DMS 273 (cell line): Measurements from ENCODE around the gene TNRC18.
A peak's percentile ranks its signal among the peaks of the same experiment; 100 is the strongest.
"Not testable (repeated sequence)": the region's sequence is repeated elsewhere in the genome, so short reads cannot be mapped to it uniquely, and the experiment has no call there.

Experiments used
- DNase-seq: peaks from one replicate; lab custom pipeline; 2025; ENCODE audit not compliant: unreplicated experiment; lab: John Stamatoyannopoulos, UW

The TNRC18 gene, protein sequence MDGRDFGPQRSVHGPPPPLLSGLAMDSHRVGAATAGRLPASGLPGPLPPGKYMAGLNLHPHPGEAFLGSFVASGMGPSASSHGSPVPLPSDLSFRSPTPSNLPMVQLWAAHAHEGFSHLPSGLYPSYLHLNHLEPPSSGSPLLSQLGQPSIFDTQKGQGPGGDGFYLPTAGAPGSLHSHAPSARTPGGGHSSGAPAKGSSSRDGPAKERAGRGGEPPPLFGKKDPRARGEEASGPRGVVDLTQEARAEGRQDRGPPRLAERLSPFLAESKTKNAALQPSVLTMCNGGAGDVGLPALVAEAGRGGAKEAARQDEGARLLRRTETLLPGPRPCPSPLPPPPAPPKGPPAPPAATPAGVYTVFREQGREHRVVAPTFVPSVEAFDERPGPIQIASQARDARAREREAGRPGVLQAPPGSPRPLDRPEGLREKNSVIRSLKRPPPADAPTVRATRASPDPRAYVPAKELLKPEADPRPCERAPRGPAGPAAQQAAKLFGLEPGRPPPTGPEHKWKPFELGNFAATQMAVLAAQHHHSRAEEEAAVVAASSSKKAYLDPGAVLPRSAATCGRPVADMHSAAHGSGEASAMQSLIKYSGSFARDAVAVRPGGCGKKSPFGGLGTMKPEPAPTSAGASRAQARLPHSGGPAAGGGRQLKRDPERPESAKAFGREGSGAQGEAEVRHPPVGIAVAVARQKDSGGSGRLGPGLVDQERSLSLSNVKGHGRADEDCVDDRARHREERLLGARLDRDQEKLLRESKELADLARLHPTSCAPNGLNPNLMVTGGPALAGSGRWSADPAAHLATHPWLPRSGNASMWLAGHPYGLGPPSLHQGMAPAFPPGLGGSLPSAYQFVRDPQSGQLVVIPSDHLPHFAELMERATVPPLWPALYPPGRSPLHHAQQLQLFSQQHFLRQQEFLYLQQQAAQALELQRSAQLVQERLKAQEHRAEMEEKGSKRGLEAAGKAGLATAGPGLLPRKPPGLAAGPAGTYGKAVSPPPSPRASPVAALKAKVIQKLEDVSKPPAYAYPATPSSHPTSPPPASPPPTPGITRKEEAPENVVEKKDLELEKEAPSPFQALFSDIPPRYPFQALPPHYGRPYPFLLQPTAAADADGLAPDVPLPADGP (N-terminal part only)

DNA sequence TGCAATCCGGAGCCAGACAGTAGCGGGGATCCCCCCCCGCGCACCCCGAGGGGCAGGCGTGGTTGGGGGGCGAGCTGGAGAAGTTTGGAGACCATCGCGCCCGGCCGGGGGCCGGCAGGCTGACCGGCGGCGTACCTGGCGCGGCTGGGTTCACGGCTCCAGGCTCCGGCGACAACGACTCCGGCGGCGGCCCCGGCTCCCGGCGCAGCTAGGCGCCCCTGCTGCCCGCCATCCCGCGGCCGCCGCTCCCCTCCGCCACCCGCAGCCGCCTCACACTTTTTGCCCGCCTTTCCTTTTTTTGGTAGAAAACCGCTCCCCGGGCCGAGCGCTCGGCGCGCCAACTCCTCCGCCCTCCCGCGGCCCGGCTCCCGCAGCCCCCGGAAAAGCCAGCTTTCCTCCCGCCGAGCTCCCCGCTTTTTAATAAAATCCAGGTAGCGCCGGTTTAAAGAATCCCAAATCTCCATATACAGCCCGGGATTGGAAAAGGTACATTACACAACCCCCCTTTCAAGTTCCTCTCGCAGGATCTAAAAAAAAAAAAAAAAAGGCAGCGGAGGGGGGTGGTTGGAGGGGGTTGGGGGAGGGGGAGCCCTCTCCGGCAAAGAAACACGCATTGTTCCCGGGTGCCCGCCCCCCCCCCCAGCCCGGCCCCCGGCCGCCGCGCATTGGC is at the start of gene TNRC18:
TNRC18 (minus strand) TSS at position 529 of the 670 bp plus-strand sequence. CDS start 2,588 bp downstream, outside the sequence.
- no peak for DNase-seq

DNA sequence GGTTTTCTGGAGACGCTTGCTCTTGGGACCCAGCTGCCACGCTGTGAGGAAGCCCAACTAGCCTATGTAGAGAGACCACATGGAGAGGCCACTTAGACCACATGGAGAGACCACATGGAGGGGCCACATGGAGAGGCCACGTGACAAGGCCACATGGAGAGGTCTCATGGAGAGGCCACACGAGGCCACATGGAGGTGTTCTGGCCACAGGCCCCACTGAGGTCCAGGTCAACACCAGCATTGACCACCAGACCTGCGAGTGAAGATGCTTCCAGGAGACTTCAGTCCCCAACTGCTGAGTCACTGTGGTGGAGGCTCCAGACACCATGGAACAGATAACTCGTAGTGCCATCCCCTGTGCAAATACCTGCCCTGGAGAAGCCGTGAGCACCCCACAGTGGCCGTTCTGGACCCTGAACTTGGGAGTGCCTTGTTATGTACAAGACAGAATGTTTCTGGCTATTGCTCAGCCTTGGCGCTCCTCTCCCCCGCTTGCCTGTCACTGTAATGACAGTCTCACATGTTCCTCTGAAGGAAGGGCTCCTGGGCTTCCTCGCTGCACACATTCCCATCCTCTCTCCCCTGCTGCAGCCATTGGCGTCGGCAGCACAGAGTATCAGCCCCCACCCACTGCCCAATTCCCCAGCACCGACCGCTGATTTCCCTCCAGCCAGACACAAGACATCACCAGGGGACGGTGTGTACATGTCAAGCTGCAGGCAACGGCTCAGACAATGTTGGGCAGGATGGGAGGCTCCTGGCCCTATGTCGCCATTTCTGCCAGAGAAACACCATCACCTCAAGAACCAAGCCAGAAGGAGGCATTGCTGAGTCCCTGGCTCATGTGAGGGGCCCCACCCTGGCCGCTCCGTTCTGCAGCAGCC is 49.0 kb upstream of the TNRC18 start:
- no peak for DNase-seq

DNA sequence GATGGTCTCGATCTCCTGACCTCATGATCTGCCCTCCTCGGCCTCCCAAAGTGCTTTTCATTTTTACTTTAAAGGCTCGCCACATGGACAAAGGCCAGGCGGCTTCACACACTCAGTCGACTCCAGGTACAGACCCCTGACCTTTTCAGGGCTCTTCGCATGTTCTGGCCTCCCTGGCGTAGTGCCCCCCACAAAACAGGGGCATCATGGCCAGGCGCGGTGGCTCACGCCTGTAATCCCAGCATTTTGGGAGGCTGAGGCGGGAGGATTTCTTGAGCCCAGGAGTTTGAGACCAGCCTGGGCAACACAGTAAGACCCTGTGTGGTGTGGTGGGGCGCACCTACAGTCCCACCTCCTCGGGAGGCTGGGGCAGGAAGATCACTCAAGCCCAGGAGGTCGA is 48.0 kb upstream of the TNRC18 start:
- DNase-seq = not testable (repeated sequence)

DNA sequence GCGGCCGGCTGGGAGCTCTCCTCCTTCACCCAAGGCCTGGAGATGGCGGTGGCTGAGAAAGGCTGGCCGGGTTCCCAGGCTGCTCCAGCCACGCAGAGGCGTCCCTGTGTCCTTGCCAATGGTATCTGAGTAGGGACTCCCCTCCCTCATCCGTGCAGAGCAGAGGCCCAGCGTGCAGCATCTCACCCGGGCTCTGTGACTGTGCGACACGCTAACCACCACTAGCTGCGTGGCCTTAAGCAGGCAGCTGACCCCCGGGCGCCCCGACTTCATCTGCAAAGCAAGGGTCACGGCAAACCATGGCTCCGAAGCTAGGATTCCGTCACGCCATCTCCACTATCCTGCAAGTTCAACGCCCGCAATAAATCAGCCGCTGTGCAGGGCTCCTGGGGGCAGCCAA is 47.2 kb upstream of the TNRC18 start:
- no peak for DNase-seq

DNA sequence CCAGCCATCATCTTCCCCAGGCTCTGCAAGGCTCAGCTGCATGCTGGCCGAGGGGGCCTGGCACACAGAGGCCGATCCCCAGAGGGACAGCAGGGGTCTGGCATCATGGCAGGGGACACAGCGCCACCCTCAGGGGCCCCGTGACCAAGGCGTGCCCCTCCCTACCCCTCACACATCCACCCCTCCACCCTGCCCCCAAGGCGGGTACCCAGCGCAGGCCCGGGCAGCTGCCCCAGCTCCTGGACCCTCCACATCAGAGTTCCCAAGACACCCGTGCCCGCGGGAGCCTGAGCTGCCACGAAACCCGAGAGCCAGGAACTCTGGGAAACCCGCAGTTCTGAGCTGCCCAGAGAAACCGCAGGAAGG is 46.5 kb upstream of the TNRC18 start:
- DNase-seq = no peak

DNA sequence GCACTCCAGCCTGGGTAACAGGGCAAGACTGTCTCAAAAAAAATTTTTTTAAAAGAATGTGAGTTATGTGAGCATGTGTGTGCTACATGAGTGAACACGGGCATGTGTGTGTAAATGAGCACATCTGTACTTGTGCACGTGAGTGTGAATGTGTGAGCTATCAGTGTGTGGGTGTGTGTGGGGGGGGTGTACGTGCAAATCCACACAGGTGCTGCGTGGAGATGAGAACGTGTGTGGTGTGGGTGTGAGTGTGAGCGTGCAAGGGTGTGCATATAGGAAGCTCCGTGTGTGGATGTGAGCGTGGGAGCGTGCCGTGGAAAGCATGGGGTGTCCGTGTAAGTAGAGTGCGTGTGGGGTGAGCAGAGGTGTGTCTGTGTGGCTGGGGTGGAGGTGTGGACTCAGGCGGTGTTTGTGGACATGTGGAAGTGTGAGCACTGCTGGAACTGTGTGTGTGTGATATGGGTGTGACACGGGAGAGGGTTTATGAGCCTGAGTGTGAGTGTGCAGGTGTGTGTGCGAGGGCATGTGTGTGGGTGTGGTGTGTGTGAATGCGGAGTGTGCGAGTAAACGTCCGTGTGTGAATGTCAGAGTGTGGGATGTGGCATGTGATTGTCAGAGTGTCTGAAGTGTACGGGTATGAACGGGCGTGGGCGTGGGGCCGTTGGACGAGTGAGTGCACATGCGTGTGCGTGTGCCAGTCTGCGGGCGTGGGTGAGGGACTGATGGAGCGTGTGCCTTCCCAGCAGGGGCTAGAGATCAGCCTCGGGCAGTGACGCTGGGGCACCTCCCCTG is 45.9 kb upstream of the TNRC18 start:
- DNase-seq = no peak

DNA sequence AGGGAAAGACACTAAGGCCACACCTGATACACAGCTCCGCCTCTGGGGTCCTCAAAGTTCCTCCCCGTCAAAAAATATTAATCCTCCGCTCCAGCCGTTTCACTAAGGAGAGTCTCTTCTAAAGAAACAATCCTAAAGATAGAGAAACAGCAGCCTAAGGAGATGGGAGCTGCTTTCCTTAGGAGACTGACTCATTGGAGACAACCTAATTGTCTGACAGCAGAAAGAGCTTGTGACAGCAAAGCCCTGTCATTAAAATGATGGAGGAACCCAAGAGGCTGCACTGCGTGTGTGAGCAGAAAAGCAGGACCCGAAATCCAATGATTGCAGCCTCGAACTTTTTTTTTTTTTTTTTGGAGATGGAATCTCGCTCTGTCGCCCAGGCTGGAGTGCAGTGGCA is 44.0 kb upstream of the TNRC18 start:
- DNase-seq = no peak

DNA sequence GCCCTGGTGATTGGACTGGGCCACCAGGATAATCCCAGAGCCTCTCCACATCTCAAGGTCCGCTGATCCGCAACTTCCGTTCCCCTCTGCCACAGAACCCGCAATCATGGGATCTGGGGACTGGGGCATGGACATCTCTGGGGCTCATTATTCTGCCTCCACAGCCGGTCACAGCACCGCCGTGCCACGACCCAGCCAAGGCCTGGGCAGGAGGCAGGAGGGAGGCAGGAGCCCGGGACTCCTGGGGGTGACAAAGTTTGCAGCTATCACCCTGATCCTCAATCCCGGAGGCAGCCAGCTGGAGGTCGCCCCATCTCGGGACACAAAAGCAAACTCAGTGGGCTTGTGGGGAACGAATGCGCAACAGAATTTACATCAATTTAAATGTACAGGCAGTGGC is 42.9 kb upstream of the TNRC18 start:
- DNase-seq = no peak

DNA sequence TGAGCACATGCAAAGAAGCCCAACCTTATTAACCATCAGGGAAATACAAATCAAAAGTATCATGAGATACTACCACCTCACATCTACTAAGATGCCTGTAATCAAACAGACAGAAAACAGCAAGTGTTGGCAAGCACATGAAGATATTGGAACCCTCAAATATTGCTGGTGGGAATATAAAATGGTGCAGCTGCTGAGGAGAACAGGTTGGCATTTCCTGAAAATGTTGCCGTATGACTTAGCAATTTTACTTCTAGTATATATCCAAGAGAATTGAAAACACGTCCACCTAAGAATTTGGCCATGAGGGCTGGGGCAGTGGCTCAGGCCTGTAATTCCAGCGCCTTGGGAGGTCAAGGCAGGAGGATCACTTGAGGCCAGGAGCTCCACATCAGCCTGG is 39.4 kb upstream of the TNRC18 start:
- DNase-seq = no peak

DNA sequence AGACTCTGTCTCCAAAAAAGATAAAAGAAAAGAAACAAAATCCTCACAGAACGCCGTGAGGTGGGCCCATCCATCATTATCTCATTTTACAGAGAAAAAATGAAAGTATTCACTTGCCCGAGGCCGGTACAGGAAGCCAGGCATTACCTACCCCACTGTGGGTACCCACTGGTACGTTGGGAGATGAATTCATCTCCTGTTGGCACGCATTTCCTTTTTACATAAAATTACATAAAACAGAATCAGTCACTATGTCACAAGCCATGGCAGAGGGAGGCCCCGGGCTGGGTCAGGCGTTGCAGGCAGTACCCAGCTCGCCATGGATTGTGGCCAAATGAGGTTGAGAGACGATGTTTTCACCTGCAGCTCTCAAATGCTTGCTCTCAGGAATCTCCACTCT is 38.6 kb upstream of the TNRC18 start:
- no peak for DNase-seq

DNA sequence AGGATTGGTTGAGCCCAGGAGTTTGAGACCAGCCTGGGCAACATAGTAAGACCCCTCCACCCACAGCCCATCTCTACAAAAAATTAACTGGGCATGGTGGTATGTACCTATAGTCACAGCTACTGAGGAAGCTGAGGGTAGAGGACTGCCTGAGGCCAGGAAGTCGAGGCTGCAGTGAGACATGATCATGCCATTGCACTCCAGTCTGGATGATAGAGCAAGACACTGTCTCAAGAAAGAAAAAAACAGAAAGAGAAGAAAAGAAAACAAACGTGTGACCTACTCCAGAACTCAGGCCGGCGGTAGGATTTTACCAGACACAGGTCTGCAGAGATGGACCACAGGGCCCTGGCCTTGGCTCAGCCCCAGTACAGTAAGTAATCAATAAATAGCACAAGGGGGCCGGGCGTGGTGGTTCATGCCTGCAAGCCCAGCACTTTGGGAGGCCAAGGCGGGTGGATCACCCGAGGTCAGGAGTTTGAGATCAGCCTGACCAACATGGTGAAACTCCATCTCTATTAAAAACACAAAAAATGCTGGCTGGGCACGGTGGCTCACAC is 35.4 kb upstream of the TNRC18 start:
- no peak for DNase-seq

DNA sequence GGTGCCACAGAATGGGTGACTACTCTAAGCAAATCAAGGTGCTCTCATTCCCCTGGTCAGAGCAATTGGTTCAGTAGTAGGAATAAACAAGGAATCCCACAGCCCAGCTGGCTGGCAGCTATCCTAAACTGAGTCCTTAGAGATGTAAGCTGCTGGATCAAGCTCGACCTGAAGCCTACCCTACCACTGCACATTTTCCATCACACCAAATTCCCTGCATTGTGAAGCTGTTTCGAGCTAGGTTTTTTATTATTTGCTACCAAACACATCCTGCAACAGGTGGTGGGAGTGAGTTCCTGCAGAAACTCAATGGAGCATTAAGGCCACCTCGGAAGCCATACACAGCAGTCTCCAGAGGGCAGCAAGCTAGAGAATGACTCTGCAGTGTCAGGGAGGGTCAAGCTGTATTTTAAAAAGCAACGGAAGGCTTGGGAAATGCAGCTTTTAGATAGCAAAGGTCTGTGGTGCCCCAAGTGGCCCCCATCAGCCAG is 33.7 kb upstream of the TNRC18 start:
- DNase-seq = no peak

DNA sequence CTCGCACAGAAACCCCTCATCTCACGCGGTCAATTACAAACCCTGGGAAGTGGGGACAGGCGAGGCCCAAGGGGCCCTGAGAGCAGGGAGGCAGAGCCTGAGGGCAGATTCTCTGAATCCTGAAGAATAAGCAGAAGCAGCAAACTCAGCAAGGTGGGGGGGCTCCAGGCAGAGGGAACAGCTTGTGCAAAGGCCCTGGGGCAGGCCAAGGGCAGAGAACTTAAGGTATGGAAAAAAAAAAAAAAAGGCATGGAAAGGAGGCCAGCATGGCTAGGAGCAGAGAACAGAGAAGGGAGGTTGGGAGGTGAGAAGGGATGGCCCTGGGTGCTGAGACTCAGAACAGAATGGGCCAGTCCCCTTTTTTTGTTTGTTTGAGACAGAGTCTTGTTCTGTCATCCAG is 32.8 kb upstream of the TNRC18 start:
- no peak for DNase-seq

DNA sequence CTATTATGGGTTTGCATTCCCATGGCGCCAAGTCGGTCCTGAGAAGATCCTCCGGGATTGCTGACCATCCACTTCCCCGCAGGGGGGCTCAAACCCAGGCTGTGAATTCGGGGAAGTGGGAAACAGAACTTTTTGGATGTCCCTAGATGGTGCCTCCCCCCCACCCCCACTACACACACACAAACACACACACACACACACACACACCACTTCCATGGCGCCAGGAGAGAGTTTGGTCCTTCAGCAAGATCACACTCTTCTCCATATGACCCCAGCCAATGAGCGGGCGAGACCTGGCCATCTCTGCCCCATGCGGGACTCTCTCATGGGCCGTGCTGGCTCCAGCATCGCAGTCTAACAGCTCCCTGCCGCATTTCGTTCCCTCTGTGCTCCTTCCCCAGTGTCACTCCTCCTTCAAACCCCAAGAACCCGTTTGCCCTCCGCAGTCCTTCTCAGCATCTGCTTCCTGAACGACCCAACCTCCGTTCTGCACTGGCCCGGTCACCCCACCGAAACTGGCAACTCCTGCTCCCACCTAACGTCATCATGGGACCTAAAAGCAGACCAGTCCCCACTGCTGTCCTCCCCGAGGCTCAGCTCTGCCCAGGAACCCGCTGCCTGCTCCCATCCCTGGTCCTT is 32.1 kb upstream of the TNRC18 start:
- DNase-seq = no peak

DNA sequence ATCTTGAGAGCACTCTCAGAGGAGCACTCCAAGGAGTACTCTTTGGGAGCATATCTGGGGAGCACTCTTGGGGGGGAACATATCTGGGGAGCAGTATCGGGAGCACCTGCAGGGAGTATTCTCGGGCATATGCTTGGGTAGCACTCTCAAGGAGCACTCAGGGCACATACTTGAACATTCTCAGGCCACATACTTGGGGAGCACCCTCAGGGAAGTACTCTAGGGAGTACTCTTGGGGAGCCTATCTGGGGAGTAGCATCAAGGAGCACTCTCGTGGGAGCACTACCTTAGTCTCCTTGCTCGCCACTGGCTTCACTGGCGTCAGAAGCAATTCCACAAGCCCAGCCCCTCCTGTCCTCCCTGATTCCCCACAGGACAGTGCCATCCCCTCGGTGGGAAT is 31.5 kb upstream of the TNRC18 start:
- DNase-seq = no peak

DNA sequence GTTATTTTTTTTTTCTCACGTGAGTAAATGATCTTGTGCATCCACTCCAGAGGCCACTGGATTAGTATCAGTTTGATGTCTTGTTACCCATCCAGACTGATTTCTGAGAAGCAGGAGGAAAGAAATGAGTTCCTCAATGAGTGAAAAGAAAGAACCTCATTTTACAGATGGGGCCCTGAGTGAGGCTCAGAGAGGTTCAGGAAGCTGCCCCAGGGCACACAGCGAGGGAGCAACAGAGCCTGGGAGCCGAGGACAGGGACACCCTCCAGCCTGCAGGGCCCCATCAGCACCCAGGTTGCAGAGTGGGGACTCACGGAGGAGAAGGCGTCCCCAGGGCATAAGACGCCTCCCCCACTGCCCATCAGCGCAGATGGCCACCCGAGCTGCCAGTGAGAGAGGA is 30.9 kb upstream of the TNRC18 start:
- no peak for DNase-seq

DNA sequence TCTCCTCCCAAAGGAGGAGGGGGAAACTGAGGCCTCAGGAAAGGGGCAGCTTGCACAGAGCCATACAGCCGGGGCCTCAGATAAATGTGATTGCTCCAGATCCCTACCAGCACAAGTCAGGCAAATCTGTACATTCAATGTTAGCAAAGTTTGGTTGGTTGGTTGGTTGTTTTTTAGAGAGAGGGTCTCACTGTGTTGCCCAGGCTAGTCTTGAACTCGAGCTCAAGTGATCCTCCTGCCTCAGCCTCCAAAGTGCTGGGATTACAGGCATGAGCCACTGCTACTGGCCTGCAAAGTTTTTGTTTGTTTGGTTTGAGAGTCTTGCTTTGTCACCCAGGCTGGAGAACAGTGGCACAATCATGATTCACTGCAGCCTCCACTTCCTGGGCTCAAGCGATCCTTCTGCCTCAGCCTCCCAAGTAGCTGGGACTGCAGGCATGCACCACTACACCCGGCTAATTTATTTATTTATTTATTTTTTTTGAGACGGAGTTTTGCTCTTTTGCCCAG is 30.0 kb upstream of the TNRC18 start:
- DNase-seq = no peak

DNA sequence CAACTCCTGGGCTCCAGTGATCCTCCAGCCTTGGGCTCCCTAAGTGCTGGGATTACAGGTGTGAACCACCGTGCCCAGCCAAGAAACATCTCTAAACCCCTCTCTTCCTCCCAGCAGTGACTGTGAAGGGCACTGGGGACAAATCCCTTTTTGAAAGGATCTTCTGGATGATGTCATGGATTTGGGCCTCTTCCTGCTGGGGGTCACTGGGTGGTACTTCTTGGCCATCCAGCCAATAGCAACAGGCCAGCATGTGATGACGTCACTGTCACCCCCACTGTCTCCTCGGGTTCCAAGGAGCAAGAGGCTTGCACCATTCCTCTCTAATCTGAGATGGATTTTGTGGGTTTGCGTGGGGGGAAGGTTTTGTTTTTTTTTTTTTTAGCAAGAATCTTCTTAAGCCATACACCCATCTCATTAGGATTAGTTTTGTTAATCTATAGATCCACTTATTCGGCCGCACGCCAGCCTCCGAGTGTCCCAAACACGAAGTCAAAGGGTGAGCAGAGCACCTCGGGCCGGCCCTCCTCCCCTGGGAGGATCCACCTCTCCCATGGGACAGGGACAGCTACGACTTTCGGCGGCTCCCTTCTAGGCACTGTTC is 29.4 kb upstream of the TNRC18 start:
- DNase-seq = peak; percentile 89
